NCI-H524 (cell line): ENCODE data around the gene APOC1.

Experiments used
- DNase-seq, 2 experiments: peaks; one replicate each; lab custom pipeline; 2025; lab: John Stamatoyannopoulos, UW

Gene APOC1

GRCh38 chr19:44955505-44956439 lies 41.4 kb downstream of the APOC1 start:
- DNase-seq = no peak

- no peak for DNase-seq
Observed at GRCh38 chr19:44957526-44957925, 43.1 kb downstream of the APOC1 start.

DNA sequence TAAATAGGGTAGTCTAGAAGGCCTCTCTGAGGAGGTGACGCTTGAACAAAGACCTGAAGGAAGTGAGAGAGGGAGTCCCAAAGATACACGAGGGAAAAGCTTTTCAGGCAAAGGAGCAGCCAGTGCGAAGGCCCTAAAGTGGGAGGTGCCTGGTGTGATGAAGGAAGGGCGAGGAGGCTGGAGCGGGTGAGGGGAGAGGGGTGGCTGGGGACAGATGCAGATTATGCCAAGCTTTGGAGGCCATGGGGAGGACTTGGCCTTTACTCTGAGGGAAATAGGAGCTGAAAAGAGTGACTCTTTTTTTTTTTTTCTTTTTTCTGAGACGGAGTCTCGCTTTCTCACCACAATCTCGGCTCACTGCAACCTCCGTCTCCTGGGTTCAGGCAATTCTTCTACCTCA lies 43.7 kb downstream of the APOC1 start:
- DNase-seq = no peak

DNA sequence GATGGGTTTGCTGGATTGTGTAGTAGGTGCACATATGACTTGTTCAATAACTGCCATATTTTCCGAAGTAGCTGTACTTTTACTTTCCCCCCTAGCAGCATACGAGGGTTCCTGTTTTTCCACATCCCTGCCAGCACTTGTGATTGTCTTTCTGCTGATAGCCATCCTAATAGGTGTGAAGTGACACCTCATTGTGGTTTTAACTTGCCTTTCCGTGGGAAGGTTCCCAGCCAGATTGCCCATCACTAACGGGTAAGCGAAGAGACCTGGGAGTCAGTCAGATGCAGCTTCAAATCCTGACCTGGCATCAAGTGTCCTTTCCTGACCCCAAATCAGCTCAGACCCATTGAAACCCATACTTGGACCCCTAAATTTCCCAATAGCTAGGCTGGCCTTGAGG lies 45.3 kb downstream of the APOC1 start:
- DNase-seq = no peak

DNA sequence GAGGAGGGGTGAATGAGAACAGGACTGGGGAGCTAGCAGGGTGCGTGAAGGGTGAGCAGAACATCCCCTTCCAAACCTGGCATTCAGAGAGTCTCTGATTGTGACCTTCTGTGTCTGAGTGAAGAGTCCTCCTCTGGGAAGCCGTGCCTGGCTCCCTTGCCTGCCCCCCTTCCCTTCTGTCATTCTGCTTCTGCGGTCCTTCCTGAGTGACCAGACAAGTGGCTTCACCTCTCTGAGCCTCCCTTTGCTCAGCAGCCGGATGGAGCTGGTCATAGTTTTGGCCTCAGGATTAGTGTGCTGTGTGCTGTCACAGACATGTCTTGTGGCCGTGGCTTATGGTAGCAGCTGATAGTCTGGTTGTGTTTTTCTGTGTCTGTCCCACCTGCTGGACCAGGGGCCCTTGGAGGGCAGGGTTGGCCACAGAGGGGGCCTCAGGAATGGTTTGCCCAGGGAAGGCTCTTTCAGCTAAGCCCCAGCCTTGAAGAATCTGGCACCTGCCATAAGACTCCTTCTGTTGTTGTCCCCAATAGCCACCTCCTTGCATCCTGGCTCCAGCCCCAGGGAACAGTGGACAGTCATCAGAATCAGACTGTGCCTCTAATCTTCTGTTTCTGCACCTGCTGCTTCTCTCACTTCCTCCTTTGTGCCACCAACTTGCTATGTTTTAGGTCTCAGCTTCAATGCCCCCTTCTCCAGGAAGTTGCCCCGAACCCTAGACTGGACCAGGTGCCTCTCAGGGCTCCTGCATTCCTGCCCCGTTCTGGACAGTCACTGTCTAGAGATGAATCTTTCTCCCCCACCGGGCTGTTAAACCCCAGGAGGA lies 46.7 kb downstream of the APOC1 start:
- DNase-seq = no peak

GRCh38 chr19:44961821-44962220 lies 47.4 kb downstream of the APOC1 start:
- DNase-seq = no peak

DNA sequence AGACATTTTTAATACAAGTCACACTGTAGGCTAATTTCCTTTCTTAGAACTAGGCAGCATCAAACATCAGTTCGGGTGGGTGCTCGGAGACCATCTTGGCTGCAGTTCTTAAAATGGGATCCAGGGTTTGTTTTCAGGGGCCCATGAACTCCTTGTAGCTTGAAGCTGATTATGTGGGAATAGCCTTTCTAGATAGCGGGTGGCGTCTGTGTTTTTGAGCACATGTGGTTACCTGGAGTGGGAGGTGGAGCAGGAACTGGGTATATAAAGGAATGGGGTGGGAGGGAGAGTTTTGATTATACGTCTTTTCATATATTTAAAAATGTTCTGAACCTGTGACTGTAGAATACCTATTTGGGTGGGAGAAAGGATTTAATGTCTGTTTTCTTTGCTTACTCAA lies 53.7 kb downstream of the APOC1 start:
- no peak for DNase-seq

GRCh38 chr19:44968670-44969069 lies 54.3 kb downstream of the APOC1 start:
- no peak for DNase-seq
